Measurements from ENCODE around the gene SALL3. TPM values are rescaled to one million over a fixed set of nuclear protein-coding genes. Genes with fewer than 3 reads are reported as not detected.

Gene SALL3
- total RNA-seq, 1 donor from 2014 or later, result not detected

DNA sequence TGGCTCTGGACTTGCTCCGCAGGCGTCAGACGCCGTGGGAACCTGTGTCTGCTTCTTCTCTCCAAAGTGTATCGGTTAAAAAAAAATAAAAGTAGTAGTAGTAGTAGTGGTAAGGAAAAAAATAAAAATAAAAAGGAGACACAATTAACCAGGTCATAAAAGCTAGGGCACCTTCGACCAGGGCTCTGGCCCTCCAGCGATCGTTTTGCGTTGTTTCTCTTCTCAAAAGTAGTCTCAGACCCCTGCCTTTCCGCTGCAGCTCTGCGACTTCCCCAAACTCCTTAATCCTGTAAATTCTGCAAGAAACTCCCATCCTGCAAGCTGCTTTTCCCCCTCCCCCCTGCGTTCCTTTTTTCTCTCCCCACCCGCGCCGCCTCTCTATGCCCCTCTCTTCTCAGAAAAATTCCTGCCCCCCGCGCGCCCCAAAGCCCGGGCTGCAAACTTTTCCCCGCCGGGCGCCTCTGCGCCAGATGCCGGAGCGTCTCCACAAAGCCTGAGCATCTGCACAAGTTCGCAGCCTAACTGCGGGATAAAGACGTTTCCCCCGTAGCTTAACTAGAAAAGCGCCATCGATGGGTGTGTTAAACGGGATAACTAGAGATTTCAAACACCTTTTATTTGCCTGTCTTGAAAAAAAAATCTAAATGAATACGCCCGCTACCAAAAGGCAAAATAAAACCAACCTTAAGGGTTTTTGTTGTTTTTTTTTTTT lies 1.8 kb upstream of the SALL3 start:
- intact Hi-C loops (cut with micrococcal nuclease), result loop anchor here (10.0 kb wide), 1 partner anchor 1733 kb away; the partner anchor contains the start of gene GALR1
- DNase-seq (ENCODE audit: low spot score), result no peak
- Mint-ChIP-seq H3K36me3 (ENCODE audit: low read depth) (peaks cover 6% of the 10 kb centered on the region), H3K4me1 (ENCODE audit: low read depth) (peaks cover 10% of the 10 kb centered on the region), H3K9me3 (peaks cover 7% of the 10 kb centered on the region), H3K27ac (peak overlapping the region; percentile 46), H3K4me3 (ENCODE audit: low read depth) (no peak overlapping the region), H3K27me3 (ENCODE audit: low read depth) (peaks cover 58% of the 10 kb centered on the region)

DNA sequence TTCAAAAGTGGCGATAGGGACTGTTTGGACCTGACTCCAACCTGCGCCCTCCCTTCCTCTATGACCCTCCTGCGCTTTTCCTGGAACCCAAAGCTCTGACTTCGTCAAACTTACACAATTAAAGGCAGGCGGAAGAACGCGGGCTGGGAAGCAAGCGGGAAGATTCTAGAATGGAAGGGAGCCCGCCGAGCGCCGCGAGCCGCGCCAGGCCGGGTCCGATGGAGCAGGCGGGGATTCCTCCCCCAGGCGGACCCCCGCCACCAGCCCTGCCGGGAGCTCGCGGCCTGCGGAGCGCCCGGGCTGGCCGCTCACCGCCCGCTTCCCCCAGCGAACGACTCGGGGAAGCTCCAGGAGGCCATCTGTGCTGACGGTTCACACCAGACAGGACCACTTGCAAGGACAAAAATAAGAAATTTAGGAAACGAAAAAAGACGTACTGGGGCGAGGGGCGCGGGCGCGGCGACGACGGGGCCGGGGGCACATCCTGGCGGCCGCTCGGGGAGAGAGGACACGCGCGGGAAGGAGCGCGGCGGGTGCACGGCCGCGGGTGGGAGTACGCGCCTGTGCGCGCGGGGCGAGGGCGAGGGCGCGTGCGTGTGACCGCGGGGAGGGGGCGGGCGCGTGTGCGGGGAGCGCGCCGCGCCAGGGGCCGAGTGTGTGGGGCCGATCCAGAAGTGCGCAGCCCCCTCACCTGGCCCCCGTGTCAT lies 1.1 kb upstream of the SALL3 start:
- H3K4me1 Mint-ChIP-seq (ENCODE audit: low read depth), result peaks cover 10% of the 10 kb centered on the region
- H3K9me3 Mint-ChIP-seq, result peaks cover 7% of the 10 kb centered on the region
- intact Hi-C loops (cut with micrococcal nuclease), result loop anchor here (10.0 kb wide), 1 partner anchor 1734 kb away; the partner anchor contains the start of gene GALR1
- peaks cover 59% of the 10 kb centered on the region for H3K27me3 Mint-ChIP-seq (ENCODE audit: low read depth)
- no peak overlapping the region for H3K4me3 Mint-ChIP-seq (ENCODE audit: low read depth)
- H3K36me3 Mint-ChIP-seq (ENCODE audit: low read depth), result peaks cover 6% of the 10 kb centered on the region
- no peak overlapping the region for H3K27ac Mint-ChIP-seq
- no peak for DNase-seq (ENCODE audit: low spot score)

DNA sequence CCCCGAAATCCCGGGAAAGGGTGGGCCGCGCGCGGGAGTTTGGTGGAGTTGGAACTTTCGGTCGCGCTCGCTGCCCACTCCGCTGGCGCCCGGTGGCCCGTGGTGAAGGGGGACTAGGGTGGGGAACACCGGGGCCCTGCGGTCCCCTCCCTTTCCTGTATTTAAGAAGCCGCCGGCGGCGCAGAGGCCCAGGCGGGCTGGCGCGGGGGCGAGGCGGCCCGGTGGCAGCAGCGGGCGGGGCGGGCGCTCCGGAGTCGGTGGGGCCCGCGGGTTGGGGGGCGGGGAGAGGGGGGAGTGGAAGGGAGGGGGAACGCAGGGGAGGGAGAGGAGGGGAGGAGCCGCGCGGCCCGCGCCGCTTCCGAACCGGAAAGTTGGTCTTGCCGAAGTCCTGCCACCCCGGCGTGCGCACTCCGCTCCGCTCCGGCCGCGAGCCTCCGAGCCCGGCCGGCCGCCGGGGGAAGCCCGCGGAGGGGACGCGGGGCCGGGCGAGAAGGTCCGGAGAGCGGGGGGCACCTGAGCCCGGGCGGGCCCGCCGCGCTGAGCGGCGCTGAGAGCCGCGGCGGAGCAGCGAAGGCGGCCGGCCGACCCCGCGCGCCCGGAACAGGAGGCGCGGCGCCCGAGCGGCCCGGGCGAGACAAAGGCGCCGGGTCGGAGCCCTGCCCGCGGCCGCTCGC lies 425 bp upstream of the SALL3 start:
- no peak overlapping the region for H3K4me3 Mint-ChIP-seq (ENCODE audit: low read depth)
- peaks cover 66% of the 10 kb centered on the region for H3K27me3 Mint-ChIP-seq (ENCODE audit: low read depth)
- peaks cover 6% of the 10 kb centered on the region for H3K36me3 Mint-ChIP-seq (ENCODE audit: low read depth)
- peaks cover 7% of the 10 kb centered on the region for H3K9me3 Mint-ChIP-seq
- H3K27ac Mint-ChIP-seq, result no peak overlapping the region
- intact Hi-C loops (cut with micrococcal nuclease), result loop anchor here (10.0 kb wide), 1 partner anchor 1734 kb away; the partner anchor contains the start of gene GALR1
- H3K4me1 Mint-ChIP-seq (ENCODE audit: low read depth), result peaks cover 10% of the 10 kb centered on the region
- no peak for DNase-seq (ENCODE audit: low spot score)

DNA sequence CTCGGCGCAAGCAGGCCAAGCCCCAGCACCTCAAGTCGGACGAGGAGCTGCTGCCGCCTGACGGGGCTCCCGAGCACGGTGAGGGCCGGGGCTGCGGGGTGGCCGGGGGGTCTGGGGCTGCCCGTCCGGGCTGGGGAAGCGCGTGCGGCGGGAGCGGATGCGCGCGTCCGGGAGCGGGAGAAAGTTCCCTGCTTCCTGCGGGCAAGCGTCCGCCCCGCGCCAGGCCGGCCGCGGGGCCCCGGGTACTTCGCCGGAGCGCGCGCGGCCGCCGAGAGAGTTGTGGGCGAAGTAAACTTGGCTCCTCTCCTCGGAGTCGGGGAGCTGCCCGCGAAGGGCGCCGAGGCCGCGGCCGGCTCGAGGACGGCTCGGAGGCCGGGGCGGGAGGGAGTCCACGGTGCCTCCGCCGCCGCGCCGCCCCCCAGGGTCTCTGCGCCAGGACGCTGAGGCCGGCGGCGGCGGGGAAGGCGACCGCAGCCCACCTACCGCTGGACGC lies 707 bp downstream of the SALL3 start:
- peaks cover 7% of the 10 kb centered on the region for H3K4me1 Mint-ChIP-seq (ENCODE audit: low read depth)
- H3K4me3 Mint-ChIP-seq (ENCODE audit: low read depth), result no peak overlapping the region
- peaks cover 68% of the 10 kb centered on the region for H3K27me3 Mint-ChIP-seq (ENCODE audit: low read depth)
- no peak overlapping the region for H3K27ac Mint-ChIP-seq
- DNase-seq (ENCODE audit: low spot score), result no peak
- intact Hi-C loops (cut with micrococcal nuclease), result no loop called here
- peaks cover 7% of the 10 kb centered on the region for H3K9me3 Mint-ChIP-seq
- peaks cover 6% of the 10 kb centered on the region for H3K36me3 Mint-ChIP-seq (ENCODE audit: low read depth)

DNA sequence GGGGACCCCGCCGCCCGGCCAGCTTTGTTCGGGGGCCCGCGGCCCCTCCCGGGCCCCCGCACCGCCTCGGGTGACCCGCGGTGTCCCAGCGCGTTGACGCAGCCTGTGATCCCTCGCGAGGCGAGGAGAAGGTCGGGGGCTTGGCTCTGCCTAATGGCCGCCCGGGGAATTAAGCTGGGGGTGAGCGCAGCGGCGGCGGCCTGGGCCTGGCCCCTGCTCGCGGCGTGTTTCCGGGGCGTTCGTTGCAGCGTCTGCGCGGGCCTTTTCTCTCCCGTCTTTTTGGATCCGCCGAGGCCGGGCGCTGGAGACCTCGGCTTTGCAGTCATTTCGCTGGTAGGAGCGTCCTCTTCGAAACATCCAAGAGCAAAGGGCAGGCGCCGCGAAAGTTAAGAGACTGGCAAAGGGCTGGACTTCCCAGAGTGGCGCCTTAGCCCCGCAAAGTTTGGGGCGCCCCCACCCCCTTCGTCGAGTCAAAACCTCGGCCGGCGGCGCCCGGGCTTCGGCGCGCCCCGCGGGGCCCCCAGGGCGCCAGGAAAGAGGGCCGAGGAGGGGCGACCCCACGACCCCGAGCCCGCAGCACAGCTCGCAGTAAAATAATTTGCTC lies 1.3 kb downstream of the SALL3 start:
- peaks cover 68% of the 10 kb centered on the region for H3K27me3 Mint-ChIP-seq (ENCODE audit: low read depth)
- no peak overlapping the region for H3K27ac Mint-ChIP-seq
- H3K9me3 Mint-ChIP-seq, result peaks cover 7% of the 10 kb centered on the region
- peaks cover 7% of the 10 kb centered on the region for H3K4me1 Mint-ChIP-seq (ENCODE audit: low read depth)
- H3K4me3 Mint-ChIP-seq (ENCODE audit: low read depth), result no peak overlapping the region
- intact Hi-C loops (cut with micrococcal nuclease), result no loop called here
- no peak for DNase-seq (ENCODE audit: low spot score)
- peaks cover 6% of the 10 kb centered on the region for H3K36me3 Mint-ChIP-seq (ENCODE audit: low read depth)

DNA sequence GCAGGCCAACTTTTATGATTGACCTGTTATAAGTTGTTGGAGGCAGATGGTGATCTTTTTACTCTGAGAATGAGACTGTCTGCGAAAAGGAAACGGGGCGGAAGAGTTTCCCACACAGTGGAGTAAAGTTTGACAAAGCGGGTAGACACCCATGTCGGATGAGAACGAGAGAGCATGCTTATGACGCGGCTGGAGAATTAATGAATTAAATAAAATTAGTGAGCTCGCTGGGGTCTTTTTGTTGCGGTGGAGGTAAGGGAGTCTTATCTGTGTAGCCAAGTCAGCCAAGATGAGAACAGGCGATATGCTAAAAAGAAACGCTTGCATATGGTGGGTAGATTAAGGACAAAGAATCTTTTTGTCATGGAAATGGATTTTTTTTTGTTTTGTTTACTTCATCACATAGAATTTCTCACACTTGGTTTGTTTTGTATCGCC lies 1.8 kb downstream of the SALL3 start:
- peak overlapping the region; percentile 35 for H3K27ac Mint-ChIP-seq
- intact Hi-C loops (cut with micrococcal nuclease), result no loop called here
- H3K4me1 Mint-ChIP-seq (ENCODE audit: low read depth), result peaks cover 7% of the 10 kb centered on the region
- H3K27me3 Mint-ChIP-seq (ENCODE audit: low read depth), result peaks cover 68% of the 10 kb centered on the region
- no peak for DNase-seq (ENCODE audit: low spot score)
- H3K4me3 Mint-ChIP-seq (ENCODE audit: low read depth), result no peak overlapping the region
- H3K36me3 Mint-ChIP-seq (ENCODE audit: low read depth), result peaks cover 6% of the 10 kb centered on the region
- peaks cover 7% of the 10 kb centered on the region for H3K9me3 Mint-ChIP-seq

DNA sequence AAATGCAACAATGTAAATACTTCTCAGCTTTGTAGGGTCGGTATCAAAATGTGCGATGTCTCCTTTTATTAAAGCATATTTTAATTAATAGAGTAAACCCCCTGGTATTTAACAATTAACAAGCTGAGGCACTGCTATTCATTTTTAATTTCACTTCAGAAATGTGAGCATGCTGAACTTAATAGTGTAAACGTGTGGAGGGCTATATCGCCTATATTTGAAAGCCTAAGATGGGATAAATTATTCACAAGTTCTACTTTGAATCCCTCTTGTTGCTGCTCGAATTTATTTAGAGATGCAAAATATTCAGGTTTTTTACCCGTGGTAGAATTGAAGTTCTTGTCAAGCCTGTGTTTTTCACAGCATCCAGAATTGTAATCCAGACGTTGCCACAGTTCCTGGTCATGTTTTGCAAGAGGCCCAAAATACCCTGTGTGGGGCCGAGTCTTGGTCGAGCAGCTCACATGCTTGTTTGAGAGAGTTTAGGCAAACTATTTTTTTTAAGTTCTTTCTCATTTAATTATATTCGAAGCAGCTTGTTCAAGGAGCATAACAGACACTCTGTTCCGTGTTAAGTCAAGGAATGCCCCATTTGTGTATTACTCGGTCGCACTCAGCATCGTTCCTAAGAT lies 2.5 kb downstream of the SALL3 start:
- intact Hi-C loops (cut with micrococcal nuclease), result no loop called here

DNA sequence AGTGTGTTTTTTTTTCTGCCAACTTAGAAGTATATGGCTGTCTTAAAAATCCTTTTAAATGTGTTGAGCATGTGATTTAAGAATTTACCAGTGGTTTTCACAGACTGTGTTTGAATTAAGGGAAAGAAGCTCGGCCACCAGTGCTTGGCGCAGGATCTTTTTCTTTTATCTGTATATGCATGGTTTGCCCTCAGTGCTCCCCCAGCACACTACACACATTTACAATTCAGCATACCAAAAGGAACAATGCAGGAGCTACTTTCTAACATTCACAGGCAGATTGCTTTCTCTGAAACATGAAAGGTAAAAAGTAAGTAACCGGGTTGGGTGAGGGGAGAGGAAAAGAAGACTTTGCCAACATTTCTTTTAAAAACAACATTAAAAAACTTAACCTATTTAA lies 3.9 kb downstream of the SALL3 start:
- H3K9me3 Mint-ChIP-seq, result peaks cover 7% of the 10 kb centered on the region
- no peak for DNase-seq (ENCODE audit: low spot score)
- no peak overlapping the region for H3K27ac Mint-ChIP-seq
- H3K4me3 Mint-ChIP-seq (ENCODE audit: low read depth), result no peak overlapping the region
- peaks cover 63% of the 10 kb centered on the region for H3K27me3 Mint-ChIP-seq (ENCODE audit: low read depth)
- peaks cover 5% of the 10 kb centered on the region for H3K4me1 Mint-ChIP-seq (ENCODE audit: low read depth)
- peaks cover 6% of the 10 kb centered on the region for H3K36me3 Mint-ChIP-seq (ENCODE audit: low read depth)
- intact Hi-C loops (cut with micrococcal nuclease), result no loop called here

More for the DNA sequence above, 2.5 kb downstream of the SALL3 start:
- H3K36me3 Mint-ChIP-seq (ENCODE audit: low read depth), result peaks cover 6% of the 10 kb centered on the region
- H3K9me3 Mint-ChIP-seq, result peaks cover 7% of the 10 kb centered on the region
- H3K4me1 Mint-ChIP-seq (ENCODE audit: low read depth), result peaks cover 6% of the 10 kb centered on the region
- peaks cover 65% of the 10 kb centered on the region for H3K27me3 Mint-ChIP-seq (ENCODE audit: low read depth)
- no peak for DNase-seq (ENCODE audit: low spot score)
- no peak overlapping the region for H3K4me3 Mint-ChIP-seq (ENCODE audit: low read depth)
- no peak overlapping the region for H3K27ac Mint-ChIP-seq

DNA sequence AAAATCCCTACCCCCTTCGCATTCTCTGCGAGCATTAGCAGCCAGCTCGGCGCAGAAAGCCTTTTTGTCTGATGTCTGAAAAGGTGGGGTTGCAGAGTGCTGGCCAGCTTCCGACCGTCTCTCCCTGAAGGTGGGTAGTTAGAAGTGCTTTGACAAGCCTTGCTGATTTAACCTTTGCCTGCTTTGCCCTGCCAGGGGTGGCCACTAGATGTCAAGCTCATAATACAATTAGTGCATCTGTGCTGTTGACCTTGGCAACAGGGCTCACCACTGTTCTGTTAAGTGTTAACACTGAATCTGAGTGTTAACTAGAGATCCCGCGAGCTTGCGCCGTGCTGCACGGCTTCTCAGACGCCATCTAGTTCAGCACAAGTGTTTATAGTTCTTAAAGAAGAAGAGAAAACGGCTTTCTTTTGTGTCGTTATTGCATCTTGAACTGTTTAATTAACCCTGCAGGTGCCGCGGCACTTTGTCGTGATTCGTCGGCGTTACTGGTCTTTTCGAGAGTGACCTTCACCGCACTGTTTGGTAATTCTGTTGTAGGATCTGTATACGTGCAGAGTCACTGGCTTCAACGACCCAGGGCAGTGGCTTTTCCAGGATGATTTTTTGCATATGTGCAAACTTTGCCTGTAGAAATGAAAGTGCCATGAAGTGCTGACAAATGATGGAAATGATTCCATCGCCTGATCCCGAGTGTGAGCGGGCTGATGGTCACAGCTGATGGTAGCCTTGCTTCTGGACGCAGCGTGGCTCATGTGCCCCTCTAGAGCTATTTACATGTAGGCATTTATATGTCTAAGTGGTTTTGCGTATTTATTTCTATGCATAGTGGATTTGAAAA lies 5.5 kb downstream of the SALL3 start:
- no peak overlapping the region for H3K27ac Mint-ChIP-seq

DNA sequence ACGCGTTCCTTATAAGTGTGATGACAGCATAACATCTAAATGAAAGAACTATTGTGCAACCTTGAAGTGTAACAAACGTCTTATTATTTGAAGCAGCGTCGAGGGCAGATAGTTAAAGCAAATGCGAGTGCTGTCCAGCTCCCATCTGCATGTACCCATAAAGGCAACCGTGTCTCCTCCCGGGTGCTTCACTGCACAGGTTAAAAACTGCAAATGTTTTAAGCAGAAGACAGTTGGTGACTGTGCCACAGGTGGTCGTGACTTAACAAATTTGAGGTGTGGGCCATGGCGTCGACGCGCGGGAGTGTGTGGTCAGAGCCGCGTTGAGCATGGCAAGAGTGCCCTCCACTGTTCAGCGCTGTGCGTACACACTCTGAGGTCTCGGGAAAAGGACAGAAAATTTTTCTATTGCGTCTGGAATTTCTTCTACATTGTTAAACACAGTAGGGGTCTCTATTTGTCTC lies 6.4 kb downstream of the SALL3 start:
- H3K9me3 Mint-ChIP-seq, result peaks cover 7% of the 10 kb centered on the region
- H3K4me3 Mint-ChIP-seq (ENCODE audit: low read depth), result no peak overlapping the region
- peaks cover 5% of the 10 kb centered on the region for H3K4me1 Mint-ChIP-seq (ENCODE audit: low read depth)
- H3K36me3 Mint-ChIP-seq (ENCODE audit: low read depth), result peaks cover 6% of the 10 kb centered on the region
- no peak overlapping the region for H3K27ac Mint-ChIP-seq
- peaks cover 68% of the 10 kb centered on the region for H3K27me3 Mint-ChIP-seq (ENCODE audit: low read depth)
- intact Hi-C loops (cut with micrococcal nuclease), result loop anchor here (5.0 kb wide), 1 partner anchor 109 kb away; no protein-coding TSS in a partner anchor
- DNase-seq (ENCODE audit: low spot score), result no peak

More for the DNA sequence above, 5.5 kb downstream of the SALL3 start:
- DNase-seq (ENCODE audit: low spot score), result no peak
- Mint-ChIP-seq H3K36me3 (ENCODE audit: low read depth) (peaks cover 6% of the 10 kb centered on the region), H3K9me3 (peaks cover 7% of the 10 kb centered on the region), H3K4me3 (ENCODE audit: low read depth) (no peak overlapping the region), H3K4me1 (ENCODE audit: low read depth) (peaks cover 5% of the 10 kb centered on the region), H3K27me3 (ENCODE audit: low read depth) (peaks cover 67% of the 10 kb centered on the region)
- intact Hi-C loops (cut with micrococcal nuclease), result loop anchor here (1.0 to 5.0 kb wide), 2 partner anchors 108 to 261 kb away; no protein-coding TSS in a partner anchor

DNA sequence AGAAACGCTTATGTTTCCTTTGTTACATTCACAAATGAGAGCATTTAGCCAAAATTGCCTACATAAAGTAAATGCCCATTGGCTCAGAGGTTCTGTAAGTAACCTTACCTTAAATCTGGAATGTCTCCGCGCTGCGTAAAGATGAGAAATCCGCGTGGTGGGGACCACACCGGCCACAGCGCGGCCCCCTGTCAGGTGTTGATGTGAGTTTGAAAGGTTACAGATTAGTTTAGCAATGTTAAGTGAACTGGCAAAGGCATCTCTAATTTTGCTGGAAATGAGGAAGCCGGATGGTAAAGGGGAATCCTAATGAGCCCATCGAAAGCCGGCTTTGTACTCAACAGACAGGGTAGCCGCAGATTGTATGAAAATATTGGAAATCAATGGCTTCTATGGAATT lies 11.8 kb downstream of the SALL3 start:
- Mint-ChIP-seq H3K4me1 (ENCODE audit: low read depth) (no peaks in the 10 kb centered on the region), H3K27me3 (ENCODE audit: low read depth) (peaks cover 21% of the 10 kb centered on the region), H3K27ac (no peak overlapping the region), H3K36me3 (ENCODE audit: low read depth) (no peaks in the 10 kb centered on the region), H3K4me3 (ENCODE audit: low read depth) (no peak overlapping the region), H3K9me3 (no peaks in the 10 kb centered on the region)
- intact Hi-C loops (cut with micrococcal nuclease), result no loop called here
- DNase-seq (ENCODE audit: low spot score), result no peak

Measured in activated T-helper 2 cell treated with anti-CD3 and anti-CD28 coated beads, Interferon-gamma antibody, Interleukin-2, Interleukin-4, amounts not matched to agents 10 μg/mL and 5 μg/mL and 100 μg/mL, durations not matched to agents 14 hours and 24 hours and 36 hours (primary cell).